Stimulated activated naive B cell treated with anti-CD40 and anti-IgM and Interleukin-4, amounts not matched to agents 10 μg/mL and 1 μg/mL and 100 μg/mL, for 72 hours (primary cell): Measurements from ENCODE around the gene LRFN4.

ENCODE experiments used
- ATAC-seq, 2 donors: fragments of 150-1000 bp; cut with Tn5 transposase; replicated peaks; 2 replicates each; pipeline ENCODE4 v1.10.0; 2021; ENCODE audit warnings: moderate library complexity in 1 of 2
- DNase-seq: peaks from one replicate; pipeline ENCODE4 v3.0.0; 2021
- H3K27ac Mint-ChIP-seq: one replicate; pipeline ENCODE4 v1.8.0; 2022; ENCODE audit warnings: mild to moderate bottlenecking, mixed read lengths
- H3K27me3 Mint-ChIP-seq, 2 donors: one replicate each; pipeline ENCODE4 v1.8.0; 2022; ENCODE audit warnings: mixed read lengths in 2 of 2
- H3K36me3 Mint-ChIP-seq, 2 donors: one replicate each; pipeline ENCODE4 v1.8.0; 2022; ENCODE audit warnings: mixed read lengths in 2 of 2, mild to moderate bottlenecking in 1 of 2
- H3K4me1 Mint-ChIP-seq, 2 donors: one replicate each; pipeline ENCODE4 v1.8.0; 2022; ENCODE audit warnings: mixed read lengths in 2 of 2, mild to moderate bottlenecking in 1 of 2
- H3K4me3 Mint-ChIP-seq, 2 donors: one replicate each; pipeline ENCODE4 v1.8.0; 2022; ENCODE audit warnings: mild to moderate bottlenecking in 2 of 2, mixed read lengths in 2 of 2, moderate library complexity in 1 of 2
- H3K9me3 Mint-ChIP-seq, 2 donors: one replicate each; pipeline ENCODE4 v1.8.0; 2022; ENCODE audit warnings: mixed read lengths in 2 of 2, mild to moderate bottlenecking in 1 of 2

LRFN4 gene

DNA sequence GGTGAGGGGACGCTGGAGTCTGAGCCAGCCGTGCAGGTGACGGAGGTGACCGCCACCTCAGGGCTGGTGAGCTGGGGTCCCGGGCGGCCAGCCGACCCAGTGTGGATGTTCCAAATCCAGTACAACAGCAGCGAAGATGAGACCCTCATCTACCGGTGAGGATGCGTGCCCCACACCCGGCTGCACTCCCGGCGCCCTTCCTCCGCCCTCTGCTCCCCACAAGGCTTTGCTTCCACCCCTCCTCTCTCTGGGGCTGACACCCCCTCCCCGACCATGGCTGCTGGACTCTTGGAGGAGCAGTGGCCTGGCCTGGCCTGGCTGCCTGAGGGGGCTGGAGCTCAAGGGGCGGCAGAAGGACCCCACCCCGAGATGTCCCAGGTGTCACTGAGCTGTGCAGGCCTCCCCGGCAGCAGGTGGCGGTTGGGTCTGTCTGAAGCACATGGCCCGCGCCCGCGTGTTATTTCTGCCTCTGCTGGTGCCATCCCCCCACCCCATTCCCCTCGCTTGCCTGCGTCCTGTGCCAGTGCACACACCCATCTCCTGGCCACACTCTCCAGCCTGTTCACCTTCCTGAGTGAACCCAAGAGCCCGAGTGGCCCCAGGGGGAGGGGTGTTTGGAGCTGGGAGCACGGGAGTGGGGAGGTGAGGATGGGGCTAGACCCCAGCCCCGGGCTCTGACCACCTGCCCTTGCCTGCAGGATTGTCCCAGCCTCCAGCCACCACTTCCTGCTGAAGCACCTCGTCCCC, 2.2 kb downstream of the LRFN4 start:
- H3K4me1 Mint-ChIP-seq: peaks cover 9 to 21% of the 10 kb centered on the region in 2 donors
- H3K27me3 Mint-ChIP-seq: no peaks in the 10 kb centered on the region
- ATAC-seq: no peak
- no peak overlapping the region for H3K27ac Mint-ChIP-seq
- no peak for DNase-seq
- peak overlapping the region; percentile 39 to 61 for H3K4me3 Mint-ChIP-seq
- H3K36me3 Mint-ChIP-seq: peaks cover 3 to 4% of the 10 kb centered on the region in 2 donors
- no peaks in the 10 kb centered on the region for H3K9me3 Mint-ChIP-seq

DNA sequence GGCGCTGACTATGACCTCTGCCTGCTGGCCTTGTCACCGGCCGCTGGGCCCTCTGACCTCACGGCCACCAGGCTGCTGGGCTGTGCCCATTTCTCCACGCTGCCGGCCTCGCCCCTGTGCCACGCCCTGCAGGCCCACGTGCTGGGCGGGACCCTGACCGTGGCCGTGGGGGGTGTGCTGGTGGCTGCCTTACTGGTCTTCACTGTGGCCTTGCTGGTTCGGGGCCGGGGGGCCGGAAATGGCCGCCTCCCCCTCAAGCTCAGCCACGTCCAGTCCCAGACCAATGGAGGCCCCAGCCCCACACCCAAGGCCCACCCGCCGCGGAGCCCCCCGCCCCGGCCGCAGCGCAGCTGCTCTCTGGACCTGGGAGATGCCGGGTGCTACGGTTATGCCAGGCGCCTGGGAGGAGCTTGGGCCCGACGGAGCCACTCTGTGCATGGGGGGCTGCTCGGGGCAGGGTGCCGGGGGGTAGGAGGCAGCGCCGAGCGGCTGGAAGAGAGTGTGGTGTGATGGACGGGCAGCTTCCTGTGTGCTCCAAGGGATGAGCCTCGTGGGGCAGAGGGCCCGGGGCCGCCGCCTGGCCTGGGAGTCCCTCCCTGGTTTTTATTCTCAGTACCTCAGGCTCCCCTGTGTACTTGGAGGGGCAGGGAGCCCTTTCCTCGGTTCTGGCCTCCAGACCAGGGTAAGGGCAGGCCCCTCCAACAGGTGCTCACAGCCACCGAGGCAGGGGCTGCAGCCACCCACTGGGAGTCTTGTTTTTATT, 3.0 kb downstream of the LRFN4 start:
- no peak overlapping the region for H3K27ac Mint-ChIP-seq
- H3K27me3 Mint-ChIP-seq: no peaks in the 10 kb centered on the region
- DNase-seq (no peak), ATAC-seq (no peak)
- H3K9me3 Mint-ChIP-seq: no peaks in the 10 kb centered on the region
- H3K36me3 Mint-ChIP-seq: peaks cover 3 to 4% of the 10 kb centered on the region in 2 donors
- peaks cover 11 to 21% of the 10 kb centered on the region in 2 donors for H3K4me1 Mint-ChIP-seq
- H3K4me3 Mint-ChIP-seq: no peak overlapping the region

DNA sequence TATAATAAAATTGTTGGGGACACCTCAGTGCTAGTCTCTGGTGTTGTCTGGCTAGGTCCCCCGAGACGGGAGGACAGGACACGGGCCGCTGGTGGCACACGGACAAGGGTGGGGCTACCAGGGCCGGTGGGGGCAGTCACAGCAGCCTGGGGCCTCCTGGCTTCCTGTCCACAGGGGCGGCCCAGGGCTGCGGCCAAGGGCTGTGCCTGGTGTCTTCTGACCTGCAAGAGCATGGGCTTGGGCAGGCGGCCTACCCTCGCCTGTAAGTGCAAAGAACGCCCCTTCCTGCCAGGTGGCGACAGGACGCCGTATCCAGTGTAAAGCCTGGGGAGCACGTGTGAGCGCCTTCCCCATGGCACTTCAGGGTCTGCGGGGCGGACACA, 3.6 kb downstream of the LRFN4 start:
- DNase-seq: no peak
- peaks cover 10 to 16% of the 10 kb centered on the region in 2 donors for H3K4me1 Mint-ChIP-seq
- no peak for ATAC-seq
- H3K27ac Mint-ChIP-seq: peak overlapping the region; percentile 6
- peaks cover 3 to 4% of the 10 kb centered on the region in 2 donors for H3K36me3 Mint-ChIP-seq
- H3K9me3 Mint-ChIP-seq: no peaks in the 10 kb centered on the region
- no peaks in the 10 kb centered on the region for H3K27me3 Mint-ChIP-seq
- no peak overlapping the region for H3K4me3 Mint-ChIP-seq

DNA sequence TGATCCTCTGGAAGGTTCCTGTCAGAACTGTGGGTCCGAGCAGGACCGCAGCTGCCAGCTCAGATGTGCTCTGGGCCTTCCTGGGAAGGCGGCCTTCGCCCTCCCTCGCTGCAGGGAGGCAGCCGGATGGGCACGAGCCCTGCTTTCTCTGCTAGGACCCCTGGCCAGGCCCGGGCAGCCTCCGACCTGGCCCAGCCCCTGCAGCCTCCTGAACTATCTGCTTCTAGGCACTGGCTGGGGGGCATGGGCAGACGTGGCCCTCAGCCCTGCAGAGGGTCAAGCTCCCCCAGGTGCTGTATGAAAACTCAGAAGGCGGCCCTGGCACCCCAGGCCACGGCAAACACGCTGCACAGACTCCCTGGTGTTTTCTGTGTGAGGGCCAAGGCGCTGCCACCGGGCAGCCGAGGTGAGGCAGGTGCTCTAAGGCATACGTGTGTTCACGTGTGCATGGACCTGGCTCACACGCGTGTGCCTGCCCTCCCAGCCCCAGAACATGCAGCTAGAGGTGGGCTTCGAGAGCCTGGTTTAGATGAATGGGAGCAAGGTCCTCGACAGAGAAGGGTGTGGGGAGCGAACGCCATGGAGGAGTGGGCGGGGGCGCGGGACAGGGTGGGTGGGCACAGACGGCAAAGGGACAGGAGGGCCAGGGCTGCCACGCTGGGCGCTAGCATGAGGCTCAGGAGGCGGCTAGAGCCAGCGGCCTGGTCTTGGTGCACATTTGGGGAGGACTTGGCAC, 4.3 kb downstream of the LRFN4 start:
- H3K27me3 Mint-ChIP-seq: no peaks in the 10 kb centered on the region
- ATAC-seq (no peak), DNase-seq (no peak)
- no peak overlapping the region for H3K4me3 Mint-ChIP-seq
- no peak overlapping the region for H3K27ac Mint-ChIP-seq
- H3K4me1 Mint-ChIP-seq: peaks cover 6 to 12% of the 10 kb centered on the region in 2 donors
- peaks cover 3 to 4% of the 10 kb centered on the region in 2 donors for H3K36me3 Mint-ChIP-seq
- H3K9me3 Mint-ChIP-seq: no peaks in the 10 kb centered on the region

DNA sequence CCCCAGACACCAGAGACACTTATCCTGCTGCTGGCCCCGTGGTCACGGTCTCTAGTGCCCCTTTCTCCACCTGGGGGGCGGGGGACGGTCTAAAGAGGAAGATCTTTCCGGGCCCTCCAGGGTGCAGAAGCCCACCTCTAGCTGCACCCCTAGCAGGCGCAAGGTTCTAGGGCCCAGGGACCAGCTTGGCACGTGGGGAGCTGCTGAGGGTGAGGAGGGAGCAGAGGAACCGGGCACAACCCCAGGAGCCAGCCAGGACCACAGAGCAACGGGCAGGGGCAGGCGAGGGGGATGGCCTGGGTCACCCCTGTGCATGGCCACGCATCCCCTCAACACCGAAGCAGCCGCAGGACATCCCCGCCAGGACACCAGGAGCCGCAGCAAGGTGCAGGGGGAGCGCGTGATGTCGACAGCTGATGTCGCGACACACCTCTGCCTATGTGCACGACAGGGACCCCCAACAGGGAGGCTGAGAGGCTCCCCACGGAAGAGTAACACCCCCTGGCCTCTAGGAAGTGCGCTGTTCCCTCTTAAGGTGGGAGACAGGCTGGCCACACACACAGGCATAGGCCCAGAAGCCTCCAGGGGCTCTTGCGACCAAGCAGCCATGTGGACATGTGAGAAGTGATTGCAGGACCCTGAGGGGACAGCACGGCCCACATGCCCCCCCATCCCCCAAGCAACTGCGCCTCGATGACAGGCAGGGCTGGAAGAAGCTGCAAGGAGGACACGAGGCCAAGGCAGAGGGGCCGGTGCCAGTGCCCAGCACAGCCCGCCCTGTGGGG, 5.1 kb downstream of the LRFN4 start:
- DNase-seq: no peak
- Mint-ChIP-seq H3K27me3 (no peaks in the 10 kb centered on the region), H3K36me3 (peaks cover 2 to 3% of the 10 kb centered on the region in 2 donors), H3K4me3 (no peak overlapping the region), H3K4me1 (peaks cover 4 to 12% of the 10 kb centered on the region in 2 donors), H3K9me3 (no peaks in the 10 kb centered on the region), H3K27ac (no peak overlapping the region)
- ATAC-seq: no peak

DNA sequence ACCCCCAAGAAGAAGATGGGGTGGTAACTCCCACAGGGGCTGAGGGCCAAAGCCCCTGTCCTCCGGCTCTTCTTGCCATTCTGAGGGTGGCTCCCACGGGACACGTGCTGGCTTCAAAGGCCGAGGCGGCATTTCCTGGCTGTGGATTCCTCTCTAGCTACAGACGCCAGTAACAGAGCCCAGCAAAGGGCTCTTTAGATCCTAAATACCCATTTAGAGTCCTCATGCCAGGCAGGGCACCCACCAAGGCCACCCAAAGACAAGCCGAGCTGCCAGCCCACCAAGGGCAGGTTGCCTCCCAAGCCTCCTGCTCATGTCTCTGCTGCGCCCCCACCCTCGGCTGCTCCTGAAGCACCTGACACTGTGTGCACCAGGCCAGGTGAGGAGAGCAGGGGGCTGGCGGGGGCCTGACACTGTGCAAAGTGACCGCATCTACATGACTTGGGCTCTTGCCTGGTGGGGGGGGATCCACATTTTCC, 5.7 kb downstream of the LRFN4 start:
- H3K36me3 Mint-ChIP-seq: peaks cover 2 to 3% of the 10 kb centered on the region in 2 donors
- no peaks in the 10 kb centered on the region for H3K27me3 Mint-ChIP-seq
- H3K4me1 Mint-ChIP-seq: peaks cover 4 to 8% of the 10 kb centered on the region in 2 donors
- H3K9me3 Mint-ChIP-seq: no peaks in the 10 kb centered on the region
- DNase-seq: no peak
- H3K27ac Mint-ChIP-seq: no peak overlapping the region
- no peak overlapping the region for H3K4me3 Mint-ChIP-seq
- ATAC-seq: no peak

DNA sequence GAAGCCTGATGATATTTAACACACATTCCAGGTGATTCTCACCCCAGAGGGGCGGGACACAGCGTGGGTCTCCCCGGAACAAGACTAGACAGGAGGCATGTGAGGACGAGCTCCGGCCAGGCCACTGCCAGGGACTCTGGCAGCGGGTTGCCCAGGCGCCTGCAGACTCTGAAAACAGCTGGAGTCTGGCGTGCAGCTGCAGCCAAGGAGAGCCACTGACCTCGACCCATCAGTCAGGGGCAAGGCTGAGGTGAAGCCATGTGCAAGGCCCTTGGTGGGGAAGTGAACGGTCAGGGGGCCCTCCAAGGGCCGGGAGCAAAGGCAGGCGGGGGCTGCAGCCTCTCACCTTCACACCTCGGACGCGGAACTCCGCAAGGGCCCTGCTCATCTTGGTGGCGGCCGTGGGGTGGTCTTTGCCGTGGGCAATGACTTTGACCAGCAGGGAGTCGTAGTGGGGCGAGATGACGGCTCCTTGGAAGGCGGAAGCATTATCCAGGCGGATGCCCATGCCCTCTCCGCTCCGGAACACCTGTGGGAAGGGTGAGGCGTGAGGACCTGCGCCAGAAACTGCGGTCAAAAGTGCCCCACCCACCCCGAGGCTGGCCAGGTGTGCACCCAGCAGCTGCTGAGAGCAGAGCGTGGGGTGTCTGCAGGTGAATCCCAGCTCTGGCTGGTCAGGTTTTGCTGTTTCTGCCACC, 6.7 kb downstream of the LRFN4 start:
- Mint-ChIP-seq H3K27ac (no peak overlapping the region), H3K4me3 (no peak overlapping the region), H3K27me3 (no peaks in the 10 kb centered on the region), H3K9me3 (no peaks in the 10 kb centered on the region), H3K4me1 (peaks cover 2 to 3% of the 10 kb centered on the region in 2 donors), H3K36me3 (peaks cover 2 to 3% of the 10 kb centered on the region in 2 donors)
- DNase-seq (no peak), ATAC-seq (no peak)

DNA sequence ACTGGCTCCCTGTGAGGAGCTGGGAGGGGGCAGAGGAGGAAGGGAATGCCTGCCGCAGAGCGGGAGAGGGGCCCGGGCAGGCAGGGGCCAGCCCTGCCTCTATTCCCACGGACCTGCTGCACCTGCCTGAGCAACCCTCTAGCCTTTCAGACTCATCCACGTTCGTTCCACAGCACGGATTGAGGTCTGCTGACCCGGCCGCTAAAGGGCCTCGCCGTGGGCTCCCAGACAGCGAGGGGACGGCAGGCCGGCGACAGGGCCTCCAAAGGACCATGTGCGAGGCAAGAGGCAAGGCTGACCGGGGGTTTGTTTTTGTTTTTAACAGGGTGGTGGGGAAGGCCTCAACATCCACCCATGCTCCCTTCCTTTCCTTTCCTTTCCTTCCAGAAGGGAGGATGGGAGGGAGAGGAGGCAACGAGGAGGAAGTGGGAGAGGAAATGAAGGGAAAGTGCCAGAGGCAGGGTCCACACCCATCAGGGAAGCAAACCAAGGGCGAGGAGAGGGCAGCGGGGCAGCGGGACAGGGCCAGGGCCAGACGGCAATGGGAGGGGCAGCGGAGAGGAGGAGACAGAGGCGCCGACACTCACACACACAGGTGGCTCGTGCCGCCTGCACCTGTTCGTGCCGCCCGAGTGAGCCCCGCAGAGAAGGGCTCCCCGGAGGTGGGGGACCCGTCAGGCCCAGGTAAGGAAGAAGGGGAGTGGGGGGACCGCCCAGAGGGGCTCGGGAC, 7.5 kb downstream of the LRFN4 start:
- Mint-ChIP-seq H3K9me3 (no peaks in the 10 kb centered on the region), H3K27me3 (no peaks in the 10 kb centered on the region), H3K4me1 (peaks cover 8 to 10% of the 10 kb centered on the region in 2 donors), H3K27ac (peak overlapping the region; percentile 32), H3K4me3 (no peak overlapping the region), H3K36me3 (peaks cover 0 to 2% of the 10 kb centered on the region in 2 donors)
- ATAC-seq (no peak), DNase-seq (no peak)

DNA sequence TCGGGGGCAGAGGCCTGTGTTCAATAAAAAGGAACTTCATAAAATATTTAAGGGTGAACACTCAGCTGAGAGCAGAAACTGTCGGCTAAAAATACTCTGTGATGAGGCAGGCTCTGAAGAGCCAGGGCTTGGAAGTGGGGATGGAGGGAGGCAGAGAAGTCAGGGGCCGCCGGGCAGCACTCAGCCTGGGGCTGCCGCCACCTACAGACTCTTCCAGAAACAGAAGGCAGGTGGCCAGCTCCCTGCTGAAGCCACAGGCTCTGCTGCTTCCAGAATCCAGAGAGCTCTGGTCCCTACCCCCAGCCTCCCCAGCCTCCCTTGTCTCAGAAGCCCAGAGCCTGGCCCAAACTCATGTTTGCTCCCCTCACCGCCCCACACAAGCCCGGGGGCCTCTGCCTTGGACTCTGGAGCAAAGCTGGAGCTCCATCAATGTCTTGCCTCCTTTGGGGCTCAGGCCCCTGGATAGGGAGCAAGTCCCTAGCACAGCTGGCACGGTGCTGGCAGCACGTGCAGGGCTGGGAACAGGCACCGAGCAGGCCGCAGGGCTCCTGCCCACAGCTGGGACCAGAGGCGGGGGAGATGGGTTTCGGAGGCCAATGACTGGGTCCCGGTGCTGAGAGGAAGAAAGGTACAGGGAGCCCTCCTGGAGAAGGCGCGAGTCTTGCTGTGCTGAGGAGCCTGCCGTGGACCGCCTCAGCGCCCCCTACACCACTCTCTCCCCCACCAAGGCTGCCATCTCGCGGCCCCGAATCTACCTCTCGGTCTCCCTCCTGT, 8.2 kb downstream of the LRFN4 start:
- Mint-ChIP-seq H3K36me3 (peaks cover 0 to 2% of the 10 kb centered on the region in 2 donors), H3K27ac (no peak overlapping the region), H3K4me3 (no peak overlapping the region), H3K4me1 (peaks cover 8 to 12% of the 10 kb centered on the region in 2 donors), H3K9me3 (no peaks in the 10 kb centered on the region), H3K27me3 (no peaks in the 10 kb centered on the region)
- DNase-seq (no peak), ATAC-seq (no peak)

DNA sequence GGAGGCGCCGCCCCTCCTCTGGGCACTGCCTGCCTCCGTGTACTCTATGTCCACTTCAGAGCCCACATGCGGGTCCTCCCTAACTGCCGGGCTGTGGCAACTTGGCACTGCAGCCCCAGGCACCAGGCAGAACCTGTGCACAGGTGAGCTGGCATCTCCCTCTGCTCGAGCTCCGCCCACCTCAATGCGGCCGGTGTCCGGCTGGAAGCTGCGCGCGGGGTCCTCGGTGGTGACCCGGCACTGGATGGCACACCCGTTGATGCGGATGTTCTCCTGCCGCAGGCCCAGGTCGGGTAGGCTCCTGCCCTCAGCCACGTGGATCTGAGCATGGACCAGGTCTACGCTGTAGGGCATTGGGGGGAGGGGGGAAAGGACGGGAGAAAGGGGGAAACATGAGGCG, 9.1 kb downstream of the LRFN4 start:
- no peak for ATAC-seq
- H3K4me3 Mint-ChIP-seq: no peak overlapping the region
- H3K36me3 Mint-ChIP-seq: peaks cover 0 to 2% of the 10 kb centered on the region in 2 donors

DNA sequence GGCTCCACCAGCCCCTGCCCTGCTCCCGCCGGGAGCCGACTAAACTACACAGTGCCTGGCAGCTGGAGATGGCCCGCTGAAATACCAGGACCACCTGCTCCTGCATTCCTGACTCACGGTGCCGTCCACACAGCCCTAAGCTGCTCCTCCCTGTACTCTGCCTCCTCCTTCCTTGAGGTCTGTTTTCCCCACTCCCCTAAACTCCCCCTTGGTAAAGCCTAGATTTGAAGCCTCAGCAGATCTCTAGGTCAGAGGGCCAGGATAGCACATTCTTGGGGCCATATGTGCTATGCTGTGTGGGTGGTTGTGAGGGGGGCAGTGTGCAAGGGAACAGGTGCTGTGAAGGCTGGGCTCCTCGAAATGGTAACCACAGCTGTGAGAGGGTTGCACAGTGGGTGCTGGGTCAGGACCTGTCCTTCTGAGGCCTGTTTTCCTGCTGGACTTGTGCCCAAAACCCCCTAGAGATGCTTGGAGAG, 9.7 kb downstream of the LRFN4 start:
- Mint-ChIP-seq H3K4me3 (no peak overlapping the region), H3K9me3 (no peaks in the 10 kb centered on the region), H3K36me3 (no peaks in the 10 kb centered on the region), H3K27me3 (no peaks in the 10 kb centered on the region), H3K27ac (no peak overlapping the region), H3K4me1 (peaks cover 8 to 12% of the 10 kb centered on the region in 2 donors)
- ATAC-seq: no peak
- no peak for DNase-seq

More for the DNA sequence above, 9.1 kb downstream of the LRFN4 start:
- H3K4me1 Mint-ChIP-seq: peaks cover 8 to 12% of the 10 kb centered on the region in 2 donors
- H3K9me3 Mint-ChIP-seq: no peaks in the 10 kb centered on the region
- H3K27me3 Mint-ChIP-seq: no peaks in the 10 kb centered on the region
- DNase-seq: no peak
- H3K27ac Mint-ChIP-seq: no peak overlapping the region

DNA sequence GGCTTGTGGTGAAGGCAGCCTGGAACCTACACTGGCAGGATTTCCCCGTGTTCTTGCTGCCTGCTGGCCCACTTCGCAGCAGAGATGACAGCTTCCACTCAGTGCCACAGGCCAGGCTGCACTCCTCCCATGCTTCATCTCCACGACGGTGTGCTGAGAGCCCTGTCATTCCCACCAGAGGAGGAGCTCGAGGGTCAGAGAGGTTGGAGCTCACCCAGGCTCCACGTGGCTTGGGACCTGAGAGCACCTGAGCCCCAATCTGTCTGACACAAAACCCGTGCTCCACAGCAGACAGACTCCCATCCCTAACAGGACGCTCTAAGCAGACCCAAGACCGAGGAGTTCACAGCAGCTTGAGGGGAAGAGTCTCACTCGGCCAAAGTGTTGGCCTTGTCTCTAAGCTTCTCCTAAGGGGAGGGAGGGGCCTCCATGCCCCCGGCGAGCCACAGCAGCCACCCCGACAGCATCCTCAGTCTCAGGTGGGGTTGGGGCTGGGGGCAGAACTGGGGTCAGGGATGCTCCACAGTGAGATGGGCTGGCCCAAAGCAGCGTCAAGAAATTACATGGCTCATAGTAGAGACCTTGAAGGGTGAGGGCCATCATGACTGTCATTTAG, 10.7 kb downstream of the LRFN4 start:
- H3K4me3 Mint-ChIP-seq: no peak overlapping the region
- H3K36me3 Mint-ChIP-seq: no peaks in the 10 kb centered on the region
- peaks cover 8 to 12% of the 10 kb centered on the region in 2 donors for H3K4me1 Mint-ChIP-seq
- DNase-seq (no peak), ATAC-seq (no peak)
- no peaks in the 10 kb centered on the region for H3K27me3 Mint-ChIP-seq
- no peak overlapping the region for H3K27ac Mint-ChIP-seq
- H3K9me3 Mint-ChIP-seq: no peaks in the 10 kb centered on the region
